ENCODE measurements around the gene DLG5. TPM values are rescaled to one million over a fixed set of nuclear protein-coding genes. Genes with fewer than 3 reads are reported as not detected.

The DLG5 gene
- total RNA-seq, 1 donor from 2014 or later: 35.5 TPM

DNA sequence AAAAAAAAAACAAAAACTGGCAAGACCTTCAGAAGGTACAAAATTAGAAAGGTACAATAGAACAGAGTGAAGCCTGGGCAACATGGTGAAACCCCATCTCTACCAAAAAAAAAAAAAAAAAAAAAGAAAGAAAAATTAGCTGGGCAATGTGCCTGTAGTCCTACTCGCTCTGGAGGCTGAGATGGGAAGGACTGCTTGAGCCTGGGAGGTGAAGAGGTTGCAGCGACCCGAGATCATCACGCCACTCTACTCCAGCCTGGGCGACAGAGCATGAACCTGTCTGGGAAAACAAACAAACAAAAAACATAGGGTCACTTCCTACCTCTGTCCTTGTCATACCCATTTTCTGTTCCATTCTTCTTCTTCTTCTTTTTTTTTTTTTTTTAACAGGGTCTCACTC, 45.6 kb upstream of the DLG5 start:
- Mint-ChIP-seq H3K27me3 (ENCODE audit: unreplicated experiment) (peaks cover under 1% of the 10 kb centered on the region), H3K36me3 (ENCODE audit: unreplicated experiment) (no peaks in the 10 kb centered on the region), H3K27ac (ENCODE audit: unreplicated experiment) (no peak overlapping the region), H3K9me3 (ENCODE audit: unreplicated experiment) (peaks cover 2% of the 10 kb centered on the region), H3K4me1 (ENCODE audit: low read depth, unreplicated experiment) (peaks cover 7% of the 10 kb centered on the region), H3K4me3 (ENCODE audit: unreplicated experiment) (no peak overlapping the region)
- TF ChIP-seq, protein P1, sequence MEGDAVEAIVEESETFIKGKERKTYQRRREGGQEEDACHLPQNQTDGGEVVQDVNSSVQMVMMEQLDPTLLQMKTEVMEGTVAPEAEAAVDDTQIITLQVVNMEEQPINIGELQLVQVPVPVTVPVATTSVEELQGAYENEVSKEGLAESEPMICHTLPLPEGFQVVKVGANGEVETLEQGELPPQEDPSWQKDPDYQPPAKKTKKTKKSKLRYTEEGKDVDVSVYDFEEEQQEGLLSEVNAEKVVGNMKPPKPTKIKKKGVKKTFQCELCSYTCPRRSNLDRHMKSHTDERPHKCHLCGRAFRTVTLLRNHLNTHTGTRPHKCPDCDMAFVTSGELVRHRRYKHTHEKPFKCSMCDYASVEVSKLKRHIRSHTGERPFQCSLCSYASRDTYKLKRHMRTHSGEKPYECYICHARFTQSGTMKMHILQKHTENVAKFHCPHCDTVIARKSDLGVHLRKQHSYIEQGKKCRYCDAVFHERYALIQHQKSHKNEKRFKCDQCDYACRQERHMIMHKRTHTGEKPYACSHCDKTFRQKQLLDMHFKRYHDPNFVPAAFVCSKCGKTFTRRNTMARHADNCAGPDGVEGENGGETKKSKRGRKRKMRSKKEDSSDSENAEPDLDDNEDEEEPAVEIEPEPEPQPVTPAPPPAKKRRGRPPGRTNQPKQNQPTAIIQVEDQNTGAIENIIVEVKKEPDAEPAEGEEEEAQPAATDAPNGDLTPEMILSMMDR (IDR thresholded peaks at IDR 0.05; ENCODE audit: partially characterized antibody, unreplicated experiment): no peak
- DNase-seq: no peak

DNA sequence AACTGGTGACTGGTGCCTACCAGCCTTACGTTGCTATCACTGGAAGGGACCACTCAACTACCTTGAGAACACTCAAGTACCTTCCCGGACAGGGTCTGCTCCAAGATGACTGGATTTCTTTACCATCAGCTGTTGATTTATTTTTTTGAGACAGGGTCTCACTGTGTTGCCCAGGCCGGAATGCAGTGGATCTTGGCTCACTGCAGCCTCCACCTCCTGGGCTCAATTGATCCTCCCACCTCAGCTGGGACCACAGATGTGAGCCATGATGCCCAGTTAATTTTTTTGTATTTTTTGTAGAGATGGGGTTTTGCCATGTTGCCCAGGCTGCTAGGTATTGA, 45.2 kb upstream of the DLG5 start:
- Mint-ChIP-seq H3K9me3 (ENCODE audit: unreplicated experiment) (peaks cover 2% of the 10 kb centered on the region), H3K4me1 (ENCODE audit: low read depth, unreplicated experiment) (peaks cover 7% of the 10 kb centered on the region), H3K36me3 (ENCODE audit: unreplicated experiment) (no peaks in the 10 kb centered on the region), H3K27me3 (ENCODE audit: unreplicated experiment) (no peaks in the 10 kb centered on the region), H3K27ac (ENCODE audit: unreplicated experiment) (no peak overlapping the region), H3K4me3 (ENCODE audit: unreplicated experiment) (no peak overlapping the region)
- TF ChIP-seq, protein P1 (IDR thresholded peaks at IDR 0.05; ENCODE audit: partially characterized antibody, unreplicated experiment): no peak
- no peak for DNase-seq

DNA sequence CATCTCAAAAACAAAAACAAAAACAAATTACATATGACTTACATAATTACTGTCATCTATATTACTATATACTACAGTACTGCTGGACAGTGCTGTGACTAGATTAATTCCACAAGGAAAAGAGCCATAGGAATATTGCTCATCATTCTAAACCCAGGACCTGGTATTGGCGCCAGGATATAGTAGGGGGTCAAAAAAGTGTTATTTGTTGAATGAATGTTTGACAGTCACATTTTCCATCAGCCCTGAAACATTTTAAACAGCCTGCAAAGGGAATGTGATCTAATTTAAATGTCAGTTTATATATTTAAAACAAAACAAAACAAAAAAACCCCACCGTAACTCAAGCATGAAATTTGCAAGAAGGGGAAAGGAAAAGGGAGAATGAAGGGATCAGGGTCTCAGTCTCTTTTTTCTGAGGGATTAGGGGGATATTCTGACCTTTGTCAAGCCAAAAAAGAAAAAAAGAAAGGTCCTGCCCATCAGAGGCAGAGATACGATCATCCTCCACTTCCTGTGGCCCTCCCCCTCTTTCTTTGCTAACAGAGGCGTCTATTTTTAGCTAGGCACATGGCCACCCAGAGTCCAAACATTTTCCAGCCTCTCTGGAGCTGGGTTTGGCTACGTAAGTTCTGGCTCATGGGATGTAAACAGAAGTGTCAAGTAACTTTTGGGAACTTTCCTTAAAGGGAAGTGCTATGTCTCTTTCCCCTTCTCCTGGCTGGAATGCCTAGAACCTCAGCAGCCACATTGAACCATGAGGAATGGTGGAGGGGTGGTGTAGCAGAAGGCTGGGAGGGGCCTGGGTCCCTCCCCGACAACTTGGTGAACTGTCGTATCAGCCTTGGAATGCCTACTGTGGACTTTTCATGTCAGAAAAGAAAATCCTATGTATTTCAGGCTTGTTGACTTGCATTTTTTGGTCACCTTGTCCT, 44.6 kb upstream of the DLG5 start:
- TF ChIP-seq, protein P1 (IDR thresholded peaks at IDR 0.05; ENCODE audit: partially characterized antibody, unreplicated experiment): no peak
- Mint-ChIP-seq H3K9me3 (ENCODE audit: unreplicated experiment) (peaks cover 2% of the 10 kb centered on the region), H3K36me3 (ENCODE audit: unreplicated experiment) (no peaks in the 10 kb centered on the region), H3K4me1 (ENCODE audit: low read depth, unreplicated experiment) (peaks cover 7% of the 10 kb centered on the region), H3K4me3 (ENCODE audit: unreplicated experiment) (no peak overlapping the region), H3K27ac (ENCODE audit: unreplicated experiment) (no peak overlapping the region), H3K27me3 (ENCODE audit: unreplicated experiment) (no peaks in the 10 kb centered on the region)
- DNase-seq: no peak

DNA sequence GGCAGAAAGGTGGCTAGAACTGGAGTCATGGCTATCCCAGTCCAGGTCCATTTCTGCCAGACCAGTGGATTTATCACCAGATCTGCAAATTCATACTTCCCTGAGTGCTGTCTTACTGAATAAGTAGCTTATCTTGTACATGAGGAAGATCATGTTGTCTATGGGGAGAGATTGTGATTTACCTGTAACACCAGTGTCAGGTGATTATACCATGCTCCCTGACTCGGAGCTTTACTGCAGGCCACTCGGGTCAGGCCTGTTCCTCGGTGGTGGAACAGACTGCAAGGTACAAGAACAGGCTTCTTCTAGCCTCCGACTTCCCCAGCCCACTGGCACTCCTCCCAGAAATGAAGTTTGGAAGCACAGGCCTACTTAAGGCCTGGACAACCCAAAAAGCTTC, 42.6 kb upstream of the DLG5 start:
- peaks cover 2% of the 10 kb centered on the region for H3K27me3 Mint-ChIP-seq (ENCODE audit: unreplicated experiment)
- TF ChIP-seq, protein P1 (IDR thresholded peaks at IDR 0.05; ENCODE audit: partially characterized antibody, unreplicated experiment): no peak
- peaks cover 3% of the 10 kb centered on the region for H3K9me3 Mint-ChIP-seq (ENCODE audit: unreplicated experiment)
- no peak for DNase-seq
- no peak overlapping the region for H3K4me3 Mint-ChIP-seq (ENCODE audit: unreplicated experiment)
- peaks cover 7% of the 10 kb centered on the region for H3K4me1 Mint-ChIP-seq (ENCODE audit: low read depth, unreplicated experiment)
- peaks cover 7% of the 10 kb centered on the region for H3K36me3 Mint-ChIP-seq (ENCODE audit: unreplicated experiment)
- no peak overlapping the region for H3K27ac Mint-ChIP-seq (ENCODE audit: unreplicated experiment)

DNA sequence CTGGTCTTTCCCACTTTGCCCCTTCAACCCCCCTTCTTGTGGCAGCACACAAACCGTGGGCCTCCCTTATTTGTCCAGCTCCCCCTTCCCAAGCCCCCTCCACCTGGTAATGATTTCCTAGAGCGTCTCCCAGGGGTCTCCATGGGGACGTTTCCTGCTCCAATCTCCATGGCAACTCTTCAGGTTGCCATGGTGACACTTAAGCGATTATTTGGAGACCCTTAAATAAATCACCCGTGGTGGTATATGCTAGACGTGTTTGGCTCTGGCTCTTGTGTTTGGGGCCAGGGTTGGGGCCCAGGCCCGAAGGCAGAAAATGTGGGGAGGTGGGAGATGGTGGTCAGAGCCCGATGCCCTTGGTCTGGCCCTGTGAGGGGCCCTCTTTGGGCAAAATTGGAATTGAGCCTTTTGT, 41.1 kb upstream of the DLG5 start:
- DNase-seq: peak; percentile 26
- TF ChIP-seq, protein P1 (IDR thresholded peaks at IDR 0.05; ENCODE audit: partially characterized antibody, unreplicated experiment): no peak
- Mint-ChIP-seq H3K27me3 (ENCODE audit: unreplicated experiment) (peaks cover 2% of the 10 kb centered on the region), H3K36me3 (ENCODE audit: unreplicated experiment) (peaks cover 15% of the 10 kb centered on the region), H3K9me3 (ENCODE audit: unreplicated experiment) (peaks cover 6% of the 10 kb centered on the region), H3K4me1 (ENCODE audit: low read depth, unreplicated experiment) (peaks cover 6% of the 10 kb centered on the region), H3K27ac (ENCODE audit: unreplicated experiment) (peak overlapping the region; percentile 4), H3K4me3 (ENCODE audit: unreplicated experiment) (peak overlapping the region; percentile 53)
